ENCODE results near the gene CMTM3. TPM values are rescaled to one million over a fixed set of nuclear protein-coding genes. Genes with fewer than 3 reads are reported as not detected.

Gene CMTM3
- total and polyA plus RNA-seq, 9 of the 15 experiments (the other 6 are each of a cell fraction or from before 2014, with no cell fraction given): 4.6 to 33.4 (median 17.5) TPM

- TF ChIP-seq SMARCA4 (IDR thresholded peaks at IDR 0.05): 0 out of 2 replicates have a peak, but pooled peaks have one; percentile 11
- peak; percentile 54 for TF ChIP-seq ZNF766 (CRISPR knock-in tag; conservative IDR thresholded peaks at IDR 0.05)
- TF ChIP-seq SRSF1 (IDR thresholded peaks at IDR 0.05; ENCODE audit: low read depth, low read length): no peak
- TF ChIP-seq ZNF583 (CRISPR knock-in tag; IDR thresholded peaks at IDR 0.05): no peak
- no peak for TF ChIP-seq PHTF2 (CRISPR knock-in tag; IDR thresholded peaks at IDR 0.05)
- TF ChIP-seq EP300 (IDR thresholded peaks at IDR 0.05; ENCODE audit: low read length): no peak
- no peak for TF ChIP-seq POLR3G (IDR thresholded peaks at IDR 0.05; ENCODE audit: extremely low read depth, insufficient read length, insufficient replicate concordance)
- peak; percentile 48 for TF ChIP-seq RBFOX2 (IDR thresholded peaks at IDR 0.05; ENCODE audit: low read depth, low read length)
- peak; percentile 78 for TF ChIP-seq THRA (IDR thresholded peaks at IDR 0.05)
- TF ChIP-seq MGA (IDR thresholded peaks at IDR 0.05): peak; percentile 94
- no peak for TF ChIP-seq KDM2B (CRISPR knock-in tag; IDR thresholded peaks at IDR 0.05)
- TF ChIP-seq E2F1 (CRISPR knock-in tag; IDR thresholded peaks at IDR 0.05): no peak
These were observed 15.3 kb downstream of the CMTM3 start (continued) for GRCh38 chr16:66619534-66620428.
